Ascending aorta (tissue), 2 donors: ENCODE measurements around the gene IL11. TPM values are rescaled to one million over a fixed set of nuclear protein-coding genes. Genes with fewer than 3 reads are reported as not detected.
"Not testable (repeated sequence)": the region's sequence is repeated elsewhere in the genome, so short reads cannot be mapped to it uniquely, and the experiment has no call there.

Source experiments
- DNase-seq, 2 donors: peaks; one replicate each; pipeline ENCODE4 v3.0.0-alpha.2; 2019; ENCODE audit warnings: low spot score in 2 of 2
- H3K27ac ChIP-seq, 2 donors: fragments of 200-600 bp; sonication (generic); one replicate each; pipeline ENCODE4 v1.5.1; 2016 to 2017; ENCODE audit warnings: mild to moderate bottlenecking in 1 of 2
- H3K27me3 ChIP-seq: fragments of 200-600 bp; sonication (generic); one replicate; pipeline ENCODE4 v1.5.1; 2017
- H3K36me3 ChIP-seq, 2 donors: fragments of 200-600 bp; sonication (generic); one replicate each; pipeline ENCODE4 v1.5.1; 2016
- H3K4me1 ChIP-seq, 2 donors: fragments of 200-600 bp; sonication (generic); one replicate each; pipeline ENCODE4 v1.5.1; 2016 to 2017; ENCODE audit warnings: mild to moderate bottlenecking in 1 of 2
- H3K4me3 ChIP-seq, 2 donors: fragments of 200-600 bp; sonication (generic); one replicate each; pipeline ENCODE4 v1.5.1; 2016 to 2017; ENCODE audit warnings: mild to moderate bottlenecking in 1 of 2
- H3K9me3 ChIP-seq, 2 donors: fragments of 200-600 bp; sonication (generic); one replicate each; pipeline ENCODE4 v1.5.1; 2016
- CTCF ChIP-seq, 3 experiments: fragments of 200-600 bp in 2 of 3; fragments of 450-650 bp in 1 of 3; sonication (generic) in 2 of 3; IDR thresholded peaks; one replicate each; pipeline ENCODE4 v1.5.1; 2016 to 2019; ENCODE audit warnings: antibody characterized with exemption in 3 of 3, mild to moderate bottlenecking in 1 of 3, moderate library complexity in 1 of 3
- intact Hi-C: fragments of 100-400 bp; cut with DNase I; formaldehyde crosslinking; loops from one replicate; pipeline ENCODE4 v1.15.1; 2023
- total RNA-seq: library from RNA; depleted of rRNA; stranded (reverse); fragments of >200 nt; gene quantifications from one replicate; pipeline ENCODE4 v1.1.0, GENCODE V29; 2016

Gene IL11
- total RNA-seq, 1 donor from 2014 or later = not detected

- no peak overlapping the region for H3K27ac ChIP-seq
- intact Hi-C loops = loop anchor here (5.0 to 10.0 kb wide), 5 partner anchors 97 to 1538 kb away; partner anchors contain the start of genes LENG9, MYADM, PPP1R12C and ZSCAN5A
- no peak for DNase-seq
- peak overlapping the region in 1 of 2 donors; percentile 86 for H3K4me3 ChIP-seq
- no peak for TF ChIP-seq CTCF (IDR thresholded peaks at IDR 0.05)
- peaks cover 19 to 39% of the 10 kb centered on the region in 2 donors for H3K36me3 ChIP-seq
- no peaks in the 10 kb centered on the region for H3K27me3 ChIP-seq
- H3K9me3 ChIP-seq = no peaks in the 10 kb centered on the region
- peaks cover 11 to 13% of the 10 kb centered on the region in 2 donors for H3K4me1 ChIP-seq
Observed at GRCh38 chr19:55405638-55406037, 35.4 kb upstream of the IL11 start.

- Histone ChIP-seq H3K9me3 (no peaks in the 10 kb centered on the region), H3K4me3 (no peak overlapping the region), H3K4me1 (peaks cover 7 to 13% of the 10 kb centered on the region in 2 donors), H3K27ac (no peak overlapping the region), H3K27me3 (no peaks in the 10 kb centered on the region), H3K36me3 (peaks cover 19 to 42% of the 10 kb centered on the region in 2 donors)
- no peak for DNase-seq
- no peak for TF ChIP-seq CTCF (IDR thresholded peaks at IDR 0.05)
- intact Hi-C loops = loop anchor here (10.0 kb wide), 1 partner anchor 912 kb away; the partner anchor contains the start of gene ZSCAN5A
Observed at GRCh38 chr19:55402509-55402908, 32.2 kb upstream of the IL11 start.

- peaks cover 19 to 42% of the 10 kb centered on the region in 2 donors for H3K36me3 ChIP-seq
- DNase-seq = not testable (repeated sequence)
- intact Hi-C loops = loop anchor here (10.0 kb wide), 1 partner anchor 913 kb away; the partner anchor contains the start of gene ZSCAN5A
Observed at GRCh38 chr19:55401390-55401789, 31.1 kb upstream of the IL11 start.

GRCh38 chr19:55400281-55401087 lies 30.2 kb upstream of the IL11 start:
- Histone ChIP-seq H3K4me3 (no peak overlapping the region), H3K4me1 (no peaks in the 10 kb centered on the region), H3K9me3 (no peaks in the 10 kb centered on the region), H3K27ac (no peak overlapping the region), H3K27me3 (no peaks in the 10 kb centered on the region), H3K36me3 (peaks cover 19 to 42% of the 10 kb centered on the region in 2 donors)
- intact Hi-C loops = loop anchor here (10.0 kb wide), 1 partner anchor 914 kb away; the partner anchor contains the start of gene ZSCAN5A
- DNase-seq = no peak
- TF ChIP-seq CTCF (IDR thresholded peaks at IDR 0.05) = no peak

More at GRCh38 chr19:55401390-55401789, 31.1 kb upstream of the IL11 start:
- not testable (repeated sequence) for H3K4me1 ChIP-seq, H3K4me3 ChIP-seq, H3K27ac ChIP-seq, H3K27me3 ChIP-seq, H3K9me3 ChIP-seq

- H3K4me3 ChIP-seq = no peak overlapping the region
- TF ChIP-seq CTCF (IDR thresholded peaks at IDR 0.05) = no peak
- no peak for DNase-seq
- H3K36me3 ChIP-seq = peaks cover 16 to 29% of the 10 kb centered on the region in 2 donors
- H3K9me3 ChIP-seq = no peaks in the 10 kb centered on the region
- H3K27ac ChIP-seq = no peak overlapping the region
- intact Hi-C loops = no loop called here
- H3K27me3 ChIP-seq = no peaks in the 10 kb centered on the region
- no peaks in the 10 kb centered on the region for H3K4me1 ChIP-seq
Observed at GRCh38 chr19:55398200-55398925, 28.1 kb upstream of the IL11 start.
